Fibroblast of the conjunctiva (primary cell): ENCODE results near the gene NUPR1.
"Not testable (repeated sequence)": the region's sequence is repeated elsewhere in the genome, so short reads cannot be mapped to it uniquely, and the experiment has no call there.

Experiments used
- DNase-seq: peaks from one replicate; pipeline ENCODE4 v3.0.0-alpha.2; 2010; ENCODE audit warnings: low read depth

Gene NUPR1

GRCh38 chr16:28538733-28539596, at the start of gene NUPR1:
NUPR1 (minus strand) TSS chr16:28538974; CDS start chr16:28538907, 67 bp downstream.
- DNase-seq = peak; percentile 99

- no peak for DNase-seq
Observed at GRCh38 chr16:28587386-28587785, 48.6 kb upstream of the NUPR1 start.

GRCh38 chr16:28586466-28586865, 47.7 kb upstream of the NUPR1 start:
- DNase-seq = no peak

- no peak for DNase-seq
Observed at GRCh38 chr16:28585674-28586073, 46.9 kb upstream of the NUPR1 start.

GRCh38 chr16:28580726-28581315, 42.0 kb upstream of the NUPR1 start:
- DNase-seq = no peak

GRCh38 chr16:28575446-28576109, 36.8 kb upstream of the NUPR1 start:
- no peak for DNase-seq

GRCh38 chr16:28574925-28575324, 36.2 kb upstream of the NUPR1 start:
- no peak for DNase-seq

- DNase-seq = no peak
Observed at GRCh38 chr16:28573738-28574718, 35.3 kb upstream of the NUPR1 start.

GRCh38 chr16:28572696-28573510, 34.1 kb upstream of the NUPR1 start:
- no peak for DNase-seq

GRCh38 chr16:28569968-28570752, 31.4 kb upstream of the NUPR1 start:
- no peak for DNase-seq

GRCh38 chr16:28569021-28569420, 30.2 kb upstream of the NUPR1 start:
- DNase-seq = peak; percentile 8

GRCh38 chr16:28567292-28567691, 28.5 kb upstream of the NUPR1 start:
- DNase-seq = no peak

- DNase-seq = not testable (repeated sequence)
Observed at GRCh38 chr16:28566233-28566925, 27.6 kb upstream of the NUPR1 start.

- DNase-seq = no peak
Observed at GRCh38 chr16:28563218-28563617, 24.4 kb upstream of the NUPR1 start.

GRCh38 chr16:28562199-28562598, 23.4 kb upstream of the NUPR1 start:
- no peak for DNase-seq

- no peak for DNase-seq
Observed at GRCh38 chr16:28561557-28562187, 22.9 kb upstream of the NUPR1 start.

- DNase-seq = no peak
Observed at GRCh38 chr16:28558456-28558855, 19.7 kb upstream of the NUPR1 start.

GRCh38 chr16:28556914-28557320, 18.1 kb upstream of the NUPR1 start:
- no peak for DNase-seq

- DNase-seq = no peak
Observed at GRCh38 chr16:28555561-28555960, 16.8 kb upstream of the NUPR1 start.
